RPMI7951 (cell line): ENCODE measurements around the gene EID3. TPM values are rescaled to one million over a fixed set of nuclear protein-coding genes. Genes with fewer than 3 reads are reported as not detected.

Source experiments
- DNase-seq: peaks from one replicate; pipeline ENCODE4 v3.0.0-alpha.2; 2012; ENCODE audit warnings: low read depth
- total RNA-seq: library from RNA; depleted of rRNA; stranded (reverse); fragments of >200 nt; shearing (Covaris generic); gene quantifications from 2 replicates; pipeline ENCODE4 v1.2.3, GENCODE V29; 2014

The EID3 gene
- total RNA-seq, 1 experiment from 2014 or later: 0.72 TPM

DNA sequence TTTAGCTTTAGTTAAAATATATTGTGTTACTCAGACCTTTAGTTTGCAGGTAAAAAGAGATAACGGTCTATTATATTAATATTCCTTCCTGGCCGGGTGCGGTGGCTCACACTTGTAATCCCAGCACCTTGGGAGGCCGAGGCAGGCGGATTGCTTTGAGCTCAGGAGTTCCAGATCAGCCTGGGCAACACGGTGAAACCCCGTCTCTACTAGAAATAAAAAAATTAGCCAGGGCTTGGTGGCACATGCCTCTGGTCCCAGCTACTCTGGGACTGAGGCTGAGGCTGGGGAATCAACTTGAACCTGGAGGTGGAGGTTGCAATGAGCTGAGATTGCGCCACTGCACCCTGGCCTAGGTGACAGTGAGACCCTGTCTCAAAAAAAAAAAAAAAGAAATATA, 13.2 kb upstream of the EID3 start:
- DNase-seq: no peak

- no peak for DNase-seq
Observed at GRCh38 chr12:104290855-104291254, 12.7 kb upstream of the EID3 start.

GRCh38 chr12:104291867-104292524, 11.5 kb upstream of the EID3 start:
- DNase-seq: no peak

- no peak for DNase-seq
Observed at GRCh38 chr12:104292872-104293794, 10.4 kb upstream of the EID3 start.

GRCh38 chr12:104294158-104294859, 9.2 kb upstream of the EID3 start:
- DNase-seq: peak; percentile 47

DNA sequence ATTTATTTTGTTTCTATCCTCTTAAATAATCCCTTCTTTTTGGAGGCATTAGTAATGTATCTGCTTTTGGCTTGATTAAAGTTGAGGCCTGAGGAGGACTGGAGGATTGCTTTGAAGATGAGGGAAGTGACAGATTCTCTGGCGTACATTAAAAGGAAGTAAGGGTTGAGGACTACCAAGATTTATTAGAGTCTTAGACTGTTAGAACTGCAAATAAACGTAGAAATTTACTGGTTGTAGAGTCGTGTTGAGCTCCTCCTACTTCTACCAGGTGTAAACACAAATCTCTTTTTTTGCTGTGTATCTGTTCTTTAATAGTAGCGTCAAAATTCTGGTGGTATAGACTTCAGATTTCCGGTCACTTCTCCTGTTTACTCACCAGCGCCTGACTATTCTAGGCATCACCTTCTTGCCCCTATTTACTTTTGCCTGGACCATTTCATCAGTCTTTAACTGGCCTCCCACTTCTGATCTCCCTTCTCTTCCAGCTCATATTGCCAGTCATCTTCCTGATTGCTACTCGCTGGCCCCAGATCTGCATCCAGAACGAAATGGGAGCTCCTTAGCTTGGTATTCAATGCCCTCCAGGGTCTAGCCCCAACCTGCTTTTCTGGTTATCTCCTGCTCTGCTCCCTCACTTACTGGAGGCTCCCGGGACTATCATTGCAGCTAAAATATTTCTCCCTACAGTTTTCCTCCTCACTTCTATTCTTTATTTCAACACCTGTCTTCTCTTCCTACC, 8.4 kb upstream of the EID3 start:
- DNase-seq: no peak

GRCh38 chr12:104295954-104296353, 7.6 kb upstream of the EID3 start:
- DNase-seq: no peak

- no peak for DNase-seq
Observed at GRCh38 chr12:104296718-104297117, 6.8 kb upstream of the EID3 start.

GRCh38 chr12:104297477-104298113, 5.9 kb upstream of the EID3 start:
- DNase-seq: no peak

GRCh38 chr12:104299842-104300481, 3.6 kb upstream of the EID3 start:
- DNase-seq: no peak

DNA sequence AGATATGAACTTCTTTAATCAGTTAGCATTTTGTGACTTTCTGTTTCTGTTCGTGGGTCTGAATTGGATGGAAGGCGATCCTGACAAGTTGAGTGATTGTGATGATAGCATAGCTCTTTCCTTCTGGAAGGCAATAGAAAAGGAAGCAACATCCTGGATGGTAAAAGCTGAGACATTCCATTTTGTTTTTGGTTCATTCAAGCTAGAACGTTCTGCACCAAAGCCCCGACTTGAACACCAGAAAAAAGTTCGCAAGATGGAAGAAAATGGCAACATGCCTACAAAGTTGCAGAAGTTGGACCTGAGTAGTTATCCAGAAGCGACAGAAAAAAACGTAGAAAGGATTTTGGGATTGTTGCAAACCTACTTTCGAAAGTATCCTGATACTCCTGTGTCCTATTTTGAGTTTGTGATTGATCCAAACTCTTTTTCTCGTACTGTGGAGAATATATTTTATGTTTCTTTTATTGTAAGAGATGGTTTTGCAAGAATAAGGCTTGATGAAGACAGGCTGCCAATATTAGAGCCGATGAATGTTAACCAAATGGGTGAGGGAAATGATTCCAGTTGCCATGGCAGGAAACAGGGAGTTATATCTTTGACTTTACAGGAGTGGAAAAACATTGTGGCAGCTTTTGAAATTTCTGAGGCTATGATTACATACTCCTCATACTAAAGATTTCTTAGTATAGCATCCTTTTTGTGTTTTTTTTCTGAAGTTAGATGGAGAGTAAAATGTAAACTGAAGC, 896 bp downstream of the EID3 start:
- no peak for DNase-seq

GRCh38 chr12:104305349-104305748, 1.8 kb downstream of the EID3 start:
- DNase-seq: no peak

DNA sequence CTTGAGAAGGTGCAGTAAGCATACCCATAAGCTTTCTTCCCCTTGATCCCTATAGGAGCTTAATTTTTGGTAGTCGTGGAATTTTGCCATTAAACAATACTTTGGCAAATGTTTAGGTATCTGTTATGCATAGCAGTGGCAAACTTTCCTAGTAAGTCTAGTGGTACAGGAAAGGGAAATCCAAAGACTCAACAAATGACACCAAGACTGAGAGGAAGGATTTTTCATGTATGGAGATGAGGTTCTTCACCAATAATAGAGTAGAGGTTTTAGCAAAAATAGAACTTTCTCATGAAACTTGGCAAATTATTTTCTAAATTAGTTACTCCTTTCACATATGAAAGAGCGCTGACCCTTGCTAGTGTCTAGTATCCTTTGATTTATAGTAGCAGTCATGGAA, 2.8 kb downstream of the EID3 start:
- DNase-seq: no peak

DNA sequence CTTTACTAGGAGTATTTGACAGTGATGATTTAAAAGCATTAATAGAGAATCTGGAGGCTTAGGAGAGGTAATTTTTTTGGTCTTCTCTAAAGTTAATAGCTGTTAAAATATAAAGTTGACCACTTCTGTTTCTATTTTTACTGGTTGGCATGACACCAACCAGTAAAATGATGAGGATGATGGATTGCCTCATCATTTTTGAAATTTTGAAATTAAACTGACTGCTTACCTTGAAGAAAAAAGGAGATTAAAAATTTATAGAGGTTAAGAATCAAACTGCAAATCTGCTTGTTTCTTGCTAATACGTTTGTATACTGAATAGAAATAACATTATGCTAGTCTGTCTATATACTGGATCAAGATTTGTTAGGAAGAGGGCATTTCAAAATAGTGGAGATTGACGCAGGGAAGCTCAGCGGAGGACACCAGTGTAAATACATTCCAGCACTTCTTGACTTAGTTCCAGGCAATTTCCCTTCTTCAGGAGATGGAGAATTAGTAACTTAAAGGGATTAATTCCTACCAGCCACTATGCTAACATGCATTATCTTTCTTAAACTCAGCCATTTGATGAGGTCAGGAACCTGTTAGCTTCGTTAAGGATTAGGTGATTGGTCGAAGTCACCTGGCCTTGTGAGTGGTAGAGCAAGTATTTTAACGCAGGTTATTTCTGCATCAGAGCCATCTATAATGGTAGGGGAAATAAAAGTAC, 3.6 kb downstream of the EID3 start:
- DNase-seq: no peak

DNA sequence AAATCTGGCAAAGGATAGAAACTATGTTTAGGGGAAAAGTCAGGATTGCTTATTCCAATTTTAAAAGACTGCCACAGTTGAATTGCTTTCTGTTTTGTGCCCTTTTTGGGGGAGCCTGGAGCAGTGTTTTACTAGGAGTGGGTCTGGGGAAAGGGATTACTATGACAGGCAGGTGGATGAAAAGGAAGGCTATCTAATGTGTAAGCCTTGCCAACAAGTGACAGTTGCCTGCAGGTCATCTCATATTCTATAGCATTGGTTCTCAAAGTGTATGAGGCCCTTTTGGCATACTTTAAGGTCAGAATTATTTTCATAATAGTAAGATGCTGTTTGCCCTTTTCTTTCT, 4.1 kb downstream of the EID3 start:
- no peak for DNase-seq

DNA sequence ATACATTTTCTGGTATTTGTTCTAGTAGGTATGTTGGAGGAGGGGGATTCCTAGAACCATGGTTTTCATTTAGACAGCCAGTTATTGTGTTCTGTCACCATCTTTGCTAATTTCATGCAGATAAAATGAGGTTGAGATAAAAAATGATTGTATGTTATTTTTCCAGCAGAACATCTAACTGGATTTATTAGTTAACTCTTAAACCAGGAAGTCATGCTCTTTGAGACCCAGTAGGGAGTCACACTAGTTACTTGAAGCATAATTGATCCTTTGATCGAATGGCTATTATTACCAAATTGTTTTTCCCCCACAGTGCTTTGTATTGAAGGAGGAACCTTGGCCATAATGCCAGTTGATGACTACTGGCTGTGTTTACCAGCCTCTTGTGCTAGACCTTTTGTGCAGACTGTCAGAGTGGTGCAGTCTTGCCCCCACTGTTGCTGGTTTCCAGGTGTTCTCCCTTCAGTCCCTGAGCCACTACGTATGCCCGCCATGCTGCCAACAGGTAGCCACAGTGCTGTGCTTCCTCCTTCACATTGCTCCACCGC, 6.0 kb downstream of the EID3 start:
- no peak for DNase-seq

GRCh38 chr12:104310751-104311633, 7.5 kb downstream of the EID3 start:
- no peak for DNase-seq

DNA sequence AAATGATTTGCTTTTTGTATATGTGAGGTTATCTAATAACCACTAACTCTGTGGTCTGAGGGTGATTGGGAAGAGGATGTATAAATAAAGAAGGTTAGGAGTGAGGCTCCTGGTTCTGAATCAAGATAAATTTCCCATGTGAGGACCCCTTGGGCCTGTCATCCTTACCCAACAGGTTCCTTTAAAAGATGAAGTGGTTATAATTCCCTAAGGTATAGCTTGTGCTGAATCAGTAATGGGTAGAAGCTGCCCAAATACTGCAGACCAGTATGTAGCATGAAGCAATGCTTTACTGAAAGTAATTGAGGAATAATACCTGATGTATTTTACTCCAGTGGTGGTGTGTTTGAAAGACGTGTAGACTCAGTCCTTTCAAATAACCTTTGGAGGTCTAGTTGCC, 8.7 kb downstream of the EID3 start:
- DNase-seq: no peak
